GM06990 (cell line): ENCODE measurements around the gene RAPGEF4.

Experiments used
- DNase-seq: peaks from one replicate; pipeline ENCODE4 v3.0.0-alpha.2; 2011; ENCODE audit not compliant: insufficient read length; ENCODE audit errors: extremely low read depth
- H3K27me3 ChIP-seq: replicated peaks from 2 replicates; pipeline ENCODE4 v1.6.0; 2011; ENCODE audit warnings: low read length; ENCODE audit not compliant: control insufficient read depth, insufficient read depth
- H3K36me3 ChIP-seq: 2 replicates; pipeline ENCODE4 v1.5.1; 2011; ENCODE audit warnings: low read length; ENCODE audit not compliant: control insufficient read depth, insufficient read depth
- H3K4me3 ChIP-seq: replicated peaks from 2 replicates; pipeline ENCODE4 v1.5.1; 2011; ENCODE audit warnings: low read depth, mild to moderate bottlenecking, control low read depth, low read length
- CTCF ChIP-seq: IDR thresholded peaks from 2 replicates; pipeline ENCODE4 v1.5.1; 2011; ENCODE audit warnings: low read length, control low read depth, mild to moderate bottlenecking, inconsistent platforms; ENCODE audit not compliant: insufficient read depth, poor library complexity, severe bottlenecking

Gene RAPGEF4

GRCh38 chr2:173001664-173002604, 266.3 kb downstream of the RAPGEF4 start:
- H3K27me3 ChIP-seq = no peaks in the 10 kb centered on the region
- no peaks in the 10 kb centered on the region for H3K36me3 ChIP-seq
- no peak for DNase-seq
- TF ChIP-seq CTCF = no peak
- H3K4me3 ChIP-seq = no peak overlapping the region

DNA sequence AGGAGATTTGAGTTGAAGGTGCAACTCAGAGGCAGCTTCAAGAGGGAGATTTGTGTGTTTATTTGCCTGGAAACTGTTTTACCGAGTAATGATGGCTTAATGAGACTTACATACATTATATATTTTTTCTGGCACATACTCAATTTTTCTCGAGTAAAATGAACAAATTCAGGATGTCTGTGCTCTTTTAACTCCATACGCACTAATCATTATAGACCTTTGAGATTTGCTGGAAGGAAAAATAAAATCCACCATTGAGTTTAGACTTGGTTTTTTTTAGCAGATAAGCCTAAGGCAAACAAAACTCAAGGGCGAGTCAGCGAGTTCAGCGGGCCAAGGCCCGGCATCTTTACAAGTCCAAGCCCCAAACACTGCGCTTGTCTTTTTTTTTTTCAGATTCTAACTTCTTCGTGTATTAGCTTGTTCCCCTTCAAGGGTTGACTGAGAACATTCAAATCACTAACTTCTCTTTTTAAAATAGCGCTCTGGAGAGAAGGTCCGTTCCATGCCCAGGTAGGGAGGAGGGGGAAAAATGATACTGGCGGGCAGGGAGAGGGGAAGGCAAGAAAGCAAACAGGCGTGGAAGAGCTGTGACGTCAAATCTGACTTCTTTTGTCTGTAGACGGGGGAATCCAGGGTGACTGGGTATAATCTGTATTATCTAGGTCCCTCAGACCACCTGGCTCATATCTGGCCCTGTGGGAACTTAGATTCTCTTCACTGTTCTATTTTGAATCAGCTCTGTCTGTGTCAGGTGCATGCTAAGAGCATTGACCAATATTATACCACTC, 267.3 kb downstream of the RAPGEF4 start:
- H3K4me3 ChIP-seq = no peak overlapping the region
- no peaks in the 10 kb centered on the region for H3K36me3 ChIP-seq
- no peak for TF ChIP-seq CTCF
- H3K27me3 ChIP-seq = no peaks in the 10 kb centered on the region
- no peak for DNase-seq

DNA sequence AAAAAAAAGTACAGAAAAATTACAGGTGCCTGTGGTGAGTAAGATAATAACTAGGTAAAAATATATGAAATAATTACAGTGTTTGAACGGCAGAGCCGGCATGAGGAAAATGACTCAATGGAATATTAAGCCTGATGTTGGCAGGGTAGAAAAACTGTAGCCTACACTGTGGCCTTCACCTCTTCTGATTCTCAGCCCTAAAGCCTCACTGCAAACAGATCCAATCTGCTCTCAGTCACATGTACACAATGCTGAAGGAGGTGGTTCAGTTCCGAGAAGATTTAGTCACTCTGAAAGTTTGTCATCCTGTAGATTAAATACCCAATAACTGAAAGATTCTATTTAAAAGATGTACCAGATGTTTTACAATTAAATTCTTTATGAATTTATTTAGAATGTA, 273.1 kb downstream of the RAPGEF4 start:
- TF ChIP-seq CTCF = no peak
- H3K4me3 ChIP-seq = no peak overlapping the region
- no peaks in the 10 kb centered on the region for H3K36me3 ChIP-seq
- no peaks in the 10 kb centered on the region for H3K27me3 ChIP-seq
- no peak for DNase-seq

DNA sequence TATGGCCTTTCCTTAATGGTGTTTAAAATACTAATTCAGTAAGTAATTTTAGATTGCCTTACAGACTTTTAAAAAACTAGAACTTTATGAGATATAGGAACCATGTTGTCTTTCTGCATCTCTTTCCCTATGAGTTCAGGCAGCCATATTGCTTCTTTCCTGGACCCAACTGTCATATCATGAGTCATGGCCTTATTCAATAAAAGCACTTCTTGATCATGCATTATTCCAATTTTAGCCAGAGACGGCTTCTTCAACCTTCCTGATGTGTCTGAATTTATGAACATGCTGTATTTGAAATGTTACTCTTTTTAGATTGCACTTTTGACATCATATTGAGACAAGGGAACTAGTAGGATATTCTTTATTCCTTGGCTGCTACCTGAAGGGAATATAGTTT, 274.6 kb downstream of the RAPGEF4 start:
- Histone ChIP-seq H3K27me3 (no peaks in the 10 kb centered on the region), H3K36me3 (no peaks in the 10 kb centered on the region), H3K4me3 (no peak overlapping the region)
- DNase-seq = no peak
- TF ChIP-seq CTCF = no peak

GRCh38 chr2:173016451-173016850, 280.8 kb downstream of the RAPGEF4 start:
- no peak for TF ChIP-seq CTCF
- Histone ChIP-seq H3K36me3 (no peaks in the 10 kb centered on the region), H3K4me3 (no peak overlapping the region), H3K27me3 (no peaks in the 10 kb centered on the region)
- no peak for DNase-seq
